ENCODE data around the gene PPP1R36. TPM values are rescaled to one million over a fixed set of nuclear protein-coding genes. Genes with fewer than 3 reads are reported as not detected.

PPP1R36 gene
- total and polyA plus RNA-seq, 2 donors (not counting 1 experiment from before 2014, with no cell fraction given) = 0.87 to 1.3 TPM

- Histone ChIP-seq H4K20me1 (ENCODE audit: control insufficient read depth, extremely low read depth, insufficient read depth, low read length) (no peaks in the 10 kb centered on the region), H3K9me3 (ENCODE audit: control insufficient read depth, insufficient read depth, low read depth, low read length) (no peaks in the 10 kb centered on the region), H3K9ac (ENCODE audit: insufficient read depth, low read length) (no peak overlapping the region), H3K27ac (ENCODE audit: insufficient read depth, low read length) (no peak overlapping the region), H2AFZ (ENCODE audit: low read length) (no peak overlapping the region), H3K4me2 (ENCODE audit: extremely low read depth, insufficient read depth, low read length) (no peak overlapping the region), H3K27me3 (ENCODE audit: control insufficient read depth, insufficient read depth, low read length) (no peaks in the 10 kb centered on the region), H3K4me1 (ENCODE audit: control insufficient read depth, extremely low read depth, insufficient read depth, low read length) (peaks cover 9% of the 10 kb centered on the region), H3K4me3 (replicated peaks in 1 of 4; ENCODE audit: control extremely low read depth in 1 of 4, insufficient read depth in 1 of 4, low read depth in 3 of 4, low read length in 4 of 4) (no peak overlapping the region), H3K79me2 (ENCODE audit: control insufficient read depth, insufficient read depth, low read length) (no peaks in the 10 kb centered on the region), H3K36me3 (ENCODE audit: control insufficient read depth, insufficient read depth, low read length) (no peaks in the 10 kb centered on the region)
- TF ChIP-seq CTCF (conservative IDR thresholded peaks at IDR 0.05 in 1 of 2, IDR thresholded peaks at IDR 0.05 in 1 of 2; ENCODE audit: low read depth in 1 of 2, low read length in 2 of 2) = no peak
- TF ChIP-seq EZH2 (IDR thresholded peaks at IDR 0.05; ENCODE audit: low read length, missing control alignments) = no peak
- peak in 1 of 2 donors; percentile 36 for DNase-seq (ENCODE audit: low read depth in 2 of 2)
Measured at GRCh38 chr14:64632056-64632455, 82.3 kb downstream of the PPP1R36 start.

GRCh38 chr14:64634558-64634957, 84.8 kb downstream of the PPP1R36 start:
- no peak overlapping the region for H3K27ac ChIP-seq (ENCODE audit: insufficient read depth, low read length)
- no peak for DNase-seq (ENCODE audit: low read depth in 2 of 2)
- no peak overlapping the region for H3K4me3 ChIP-seq (replicated peaks in 1 of 4; ENCODE audit: control extremely low read depth in 1 of 4, insufficient read depth in 1 of 4, low read depth in 3 of 4, low read length in 4 of 4)
- H3K36me3 ChIP-seq (ENCODE audit: control insufficient read depth, insufficient read depth, low read length) = no peaks in the 10 kb centered on the region
- no peaks in the 10 kb centered on the region for H3K9me3 ChIP-seq (ENCODE audit: control insufficient read depth, insufficient read depth, low read depth, low read length)
- no peak overlapping the region for H2AFZ ChIP-seq (ENCODE audit: low read length)
- no peaks in the 10 kb centered on the region for H3K27me3 ChIP-seq (ENCODE audit: control insufficient read depth, insufficient read depth, low read length)
- no peak for TF ChIP-seq EZH2 (IDR thresholded peaks at IDR 0.05; ENCODE audit: low read length, missing control alignments)
- no peak for TF ChIP-seq CTCF (conservative IDR thresholded peaks at IDR 0.05 in 1 of 2, IDR thresholded peaks at IDR 0.05 in 1 of 2; ENCODE audit: low read depth in 1 of 2, low read length in 2 of 2)
- H4K20me1 ChIP-seq (ENCODE audit: control insufficient read depth, extremely low read depth, insufficient read depth, low read length) = no peaks in the 10 kb centered on the region
- H3K79me2 ChIP-seq (ENCODE audit: control insufficient read depth, insufficient read depth, low read length) = no peaks in the 10 kb centered on the region
- no peak overlapping the region for H3K4me2 ChIP-seq (ENCODE audit: extremely low read depth, insufficient read depth, low read length)
- H3K4me1 ChIP-seq (ENCODE audit: control insufficient read depth, extremely low read depth, insufficient read depth, low read length) = peaks cover 8% of the 10 kb centered on the region
- H3K9ac ChIP-seq (ENCODE audit: insufficient read depth, low read length) = no peak overlapping the region

GRCh38 chr14:64636208-64636979, 86.6 kb downstream of the PPP1R36 start:
- peak overlapping the region; percentile 42 for H2AFZ ChIP-seq (ENCODE audit: low read length)
- no peaks in the 10 kb centered on the region for H3K79me2 ChIP-seq (ENCODE audit: control insufficient read depth, insufficient read depth, low read length)
- no peaks in the 10 kb centered on the region for H4K20me1 ChIP-seq (ENCODE audit: control insufficient read depth, extremely low read depth, insufficient read depth, low read length)
- no peak overlapping the region for H3K27ac ChIP-seq (ENCODE audit: insufficient read depth, low read length)
- H3K36me3 ChIP-seq (ENCODE audit: control insufficient read depth, insufficient read depth, low read length) = no peaks in the 10 kb centered on the region
- no peak overlapping the region for H3K4me2 ChIP-seq (ENCODE audit: extremely low read depth, insufficient read depth, low read length)
- DNase-seq (ENCODE audit: low read depth in 2 of 2) = peak; percentile 36 to 68
- no peak overlapping the region for H3K9ac ChIP-seq (ENCODE audit: insufficient read depth, low read length)
- H3K27me3 ChIP-seq (ENCODE audit: control insufficient read depth, insufficient read depth, low read length) = no peaks in the 10 kb centered on the region
- TF ChIP-seq CTCF (conservative IDR thresholded peaks at IDR 0.05 in 1 of 2, IDR thresholded peaks at IDR 0.05 in 1 of 2; ENCODE audit: low read depth in 1 of 2, low read length in 2 of 2) (peak; percentile 74 to 87), EZH2 (IDR thresholded peaks at IDR 0.05; ENCODE audit: low read length, missing control alignments) (no peak)
- H3K4me3 ChIP-seq (replicated peaks in 1 of 4; ENCODE audit: control extremely low read depth in 1 of 4, insufficient read depth in 1 of 4, low read depth in 3 of 4, low read length in 4 of 4) = no peak overlapping the region
- peaks cover 10% of the 10 kb centered on the region for H3K4me1 ChIP-seq (ENCODE audit: control insufficient read depth, extremely low read depth, insufficient read depth, low read length)
- no peaks in the 10 kb centered on the region for H3K9me3 ChIP-seq (ENCODE audit: control insufficient read depth, insufficient read depth, low read depth, low read length)

All from fibroblast of lung (primary cell).